GM12865 (cell line): ENCODE data around the gene CTNNBL1.

ENCODE experiments used
- DNase-seq: peaks from one replicate; pipeline ENCODE4 v3.0.0; 2010; ENCODE audit warnings: low read depth
- H3K4me3 ChIP-seq: 2 replicates; pipeline ENCODE4 v1.5.1; 2011; ENCODE audit warnings: mild to moderate bottlenecking, low read depth, low read length, control low read depth
- CTCF ChIP-seq: IDR thresholded peaks from 2 replicates; pipeline ENCODE4 v1.5.1; 2011; ENCODE audit warnings: low read length, control low read depth, low read depth, inconsistent platforms; ENCODE audit not compliant: insufficient read depth; ENCODE audit errors: missing control alignments

The CTNNBL1 gene

GRCh38 chr20:37729452-37729851 is 35.6 kb downstream of the CTNNBL1 start:
- H3K4me3 ChIP-seq = no peak overlapping the region
- no peak for DNase-seq
- no peak for TF ChIP-seq CTCF

- no peak overlapping the region for H3K4me3 ChIP-seq
- no peak for DNase-seq
- TF ChIP-seq CTCF = no peak
Observed at GRCh38 chr20:37729909-37730308, 36.1 kb downstream of the CTNNBL1 start.

- DNase-seq = no peak
- no peak for TF ChIP-seq CTCF
- H3K4me3 ChIP-seq = no peak overlapping the region
Observed at GRCh38 chr20:37733416-37733815, 39.6 kb downstream of the CTNNBL1 start.

GRCh38 chr20:37734228-37734985 is 40.6 kb downstream of the CTNNBL1 start:
- no peak for TF ChIP-seq CTCF
- DNase-seq = peak; percentile 17
- H3K4me3 ChIP-seq = no peak overlapping the region

GRCh38 chr20:37735541-37735940 is 41.7 kb downstream of the CTNNBL1 start:
- H3K4me3 ChIP-seq = no peak overlapping the region
- no peak for TF ChIP-seq CTCF
- no peak for DNase-seq

- DNase-seq = no peak
- no peak for TF ChIP-seq CTCF
- no peak overlapping the region for H3K4me3 ChIP-seq
Observed at GRCh38 chr20:37736132-37736531, 42.3 kb downstream of the CTNNBL1 start.

- TF ChIP-seq CTCF = no peak
- no peak for DNase-seq
- H3K4me3 ChIP-seq = no peak overlapping the region
Observed at GRCh38 chr20:37737826-37738420, 44.1 kb downstream of the CTNNBL1 start.
